GM21529 (cell line): ENCODE measurements around the gene LRRC61.
A peak's percentile ranks its signal among the peaks of the same experiment; 100 is the strongest.

ENCODE experiments used
- ATAC-seq: cut with Tn5 transposase; IDR thresholded peaks from one replicate; pipeline ENCODE4 v1.9.1; 2021; ENCODE audit not compliant: unreplicated experiment

LRRC61 gene

DNA sequence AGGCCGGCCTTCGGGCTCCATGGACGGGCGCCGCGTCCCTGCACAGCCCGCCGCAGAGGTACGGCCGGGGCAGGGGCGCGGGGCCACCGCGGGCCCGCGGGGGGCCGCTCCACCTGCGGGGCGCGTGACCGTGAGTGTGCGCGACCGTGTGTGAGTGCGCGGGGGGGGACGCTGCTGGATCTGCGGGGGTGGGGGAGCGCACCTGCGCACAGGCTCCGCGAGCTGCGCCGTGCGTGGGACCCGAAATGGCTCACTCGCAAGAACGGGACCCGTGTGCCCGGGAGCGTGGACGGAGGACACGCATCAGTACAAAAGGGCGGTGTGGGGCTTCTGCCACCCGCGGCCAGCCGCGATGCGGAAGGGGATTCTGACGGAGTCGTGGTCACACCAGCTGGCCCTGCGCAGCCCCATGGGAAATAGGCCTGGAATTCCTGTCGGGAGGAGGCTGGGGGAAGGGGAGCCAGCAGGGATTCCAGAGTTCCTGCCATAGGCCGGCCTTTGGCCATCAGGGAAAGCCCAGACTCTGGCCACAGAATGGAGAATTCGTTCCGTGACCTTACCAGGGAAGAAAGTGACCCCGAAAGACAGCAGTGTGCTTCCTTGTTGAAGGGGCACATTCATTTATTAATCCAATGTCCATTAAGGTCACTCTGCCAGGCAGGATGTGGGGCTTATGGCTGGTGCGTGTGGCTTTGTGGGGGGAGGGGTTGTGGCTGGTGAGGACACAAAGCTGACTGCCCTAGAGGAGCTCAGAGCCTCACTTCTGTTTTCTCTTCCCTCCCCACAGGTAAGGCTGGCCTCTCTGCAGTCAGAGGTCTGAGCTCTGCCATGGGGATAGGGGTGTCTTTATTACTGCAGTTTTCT is 46.0 kb downstream of the LRRC61 start:
- ATAC-seq, result peak; percentile 55

DNA sequence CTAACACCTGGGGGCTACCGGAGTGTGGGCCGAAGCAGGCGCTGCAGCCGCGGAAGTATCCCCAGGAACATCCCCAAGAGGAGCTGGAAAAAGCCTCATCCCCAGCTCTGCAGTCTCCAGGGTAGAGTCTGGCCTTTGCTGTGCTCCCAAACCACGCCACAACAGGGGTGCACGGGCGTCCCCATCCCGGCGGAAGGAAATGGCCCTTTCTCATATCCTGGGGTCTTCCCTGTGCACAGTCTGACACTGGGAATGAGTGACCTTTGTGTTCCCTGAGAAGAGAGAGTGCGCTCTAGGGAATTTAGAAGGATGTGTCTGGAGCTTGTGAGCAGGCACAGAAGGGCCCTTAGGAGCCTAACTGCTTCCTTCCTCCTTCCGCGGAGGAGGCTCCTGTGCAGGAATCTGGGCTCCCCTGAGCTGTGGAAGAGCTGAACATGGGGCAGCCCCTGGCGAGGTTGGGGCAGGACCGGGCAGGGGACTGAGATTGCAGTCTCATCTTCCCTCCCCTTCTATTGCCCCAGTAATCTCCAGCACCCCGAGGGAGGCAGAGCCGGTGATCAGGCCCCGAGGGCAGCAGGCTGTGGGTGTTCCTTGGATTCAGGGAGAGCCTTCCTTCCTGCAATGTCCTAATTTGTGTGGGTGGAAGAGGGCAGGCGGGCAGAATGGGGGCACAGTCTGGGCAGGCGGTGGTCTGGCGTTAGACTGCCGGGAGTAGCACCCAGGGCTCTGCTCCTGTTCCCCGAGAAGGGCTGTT is 46.8 kb downstream of the LRRC61 start:
- no peak for ATAC-seq

DNA sequence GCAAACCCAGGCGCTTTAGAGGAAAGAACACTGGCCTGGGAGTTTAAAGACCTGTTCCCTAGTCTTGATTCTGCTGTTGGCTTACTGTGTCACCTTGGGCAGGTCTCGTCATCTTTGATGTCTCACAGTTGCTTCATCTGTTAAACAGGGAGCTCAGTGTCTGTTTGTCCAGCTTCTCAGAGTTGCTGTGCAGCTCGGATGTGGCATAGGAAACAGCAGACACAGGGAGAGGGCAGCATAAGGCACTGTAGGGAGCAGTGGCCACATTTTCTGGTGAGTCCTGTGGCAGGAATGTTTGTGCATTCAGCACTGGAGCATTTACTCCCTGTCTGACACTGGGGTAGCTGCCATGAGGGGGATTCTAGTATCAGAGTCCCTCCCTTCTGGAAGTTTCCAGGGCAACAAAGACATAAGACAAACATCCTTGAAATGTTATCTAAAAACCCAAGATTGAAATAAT is 47.5 kb downstream of the LRRC61 start:
- ATAC-seq, result no peak

DNA sequence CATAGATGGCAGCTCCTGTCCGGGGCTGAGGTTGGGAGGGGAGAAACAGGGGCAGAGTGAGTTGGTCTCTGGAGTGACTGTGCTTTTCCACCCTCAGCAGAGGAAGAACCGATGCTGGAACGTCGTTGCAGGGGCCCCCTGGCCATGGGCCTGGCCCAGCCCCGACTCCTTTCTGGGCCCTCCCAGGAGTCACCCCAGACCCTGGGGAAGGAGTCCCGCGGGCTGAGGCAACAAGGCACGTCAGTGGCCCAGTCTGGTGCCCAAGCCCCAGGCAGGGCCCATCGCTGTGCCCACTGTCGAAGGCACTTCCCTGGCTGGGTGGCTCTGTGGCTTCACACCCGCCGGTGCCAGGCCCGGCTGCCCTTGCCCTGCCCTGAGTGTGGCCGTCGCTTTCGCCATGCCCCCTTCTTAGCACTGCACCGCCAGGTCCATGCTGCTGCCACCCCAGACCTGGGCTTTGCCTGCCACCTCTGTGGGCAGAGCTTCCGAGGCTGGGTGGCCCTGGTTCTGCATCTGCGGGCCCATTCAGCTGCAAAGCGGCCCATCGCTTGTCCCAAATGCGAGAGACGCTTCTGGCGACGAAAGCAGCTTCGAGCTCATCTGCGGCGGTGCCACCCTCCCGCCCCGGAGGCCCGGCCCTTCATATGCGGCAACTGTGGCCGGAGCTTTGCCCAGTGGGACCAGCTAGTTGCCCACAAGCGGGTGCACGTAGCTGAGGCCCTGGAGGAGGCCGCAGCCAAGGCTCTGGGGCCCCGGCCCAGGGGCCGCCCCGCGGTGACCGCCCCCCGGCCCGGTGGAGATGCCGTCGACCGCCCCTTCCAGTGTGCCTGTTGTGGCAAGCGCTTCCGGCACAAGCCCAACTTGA is 48.2 kb downstream of the LRRC61 start:
- no peak for ATAC-seq

DNA sequence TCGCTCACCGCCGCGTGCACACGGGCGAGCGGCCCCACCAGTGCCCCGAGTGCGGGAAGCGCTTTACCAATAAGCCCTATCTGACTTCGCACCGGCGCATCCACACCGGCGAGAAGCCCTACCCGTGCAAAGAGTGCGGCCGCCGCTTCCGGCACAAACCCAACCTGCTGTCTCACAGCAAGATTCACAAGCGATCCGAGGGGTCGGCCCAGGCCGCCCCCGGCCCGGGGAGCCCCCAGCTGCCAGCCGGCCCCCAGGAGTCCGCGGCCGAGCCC is 48.8 kb downstream of the LRRC61 start:
- no peak for ATAC-seq

DNA sequence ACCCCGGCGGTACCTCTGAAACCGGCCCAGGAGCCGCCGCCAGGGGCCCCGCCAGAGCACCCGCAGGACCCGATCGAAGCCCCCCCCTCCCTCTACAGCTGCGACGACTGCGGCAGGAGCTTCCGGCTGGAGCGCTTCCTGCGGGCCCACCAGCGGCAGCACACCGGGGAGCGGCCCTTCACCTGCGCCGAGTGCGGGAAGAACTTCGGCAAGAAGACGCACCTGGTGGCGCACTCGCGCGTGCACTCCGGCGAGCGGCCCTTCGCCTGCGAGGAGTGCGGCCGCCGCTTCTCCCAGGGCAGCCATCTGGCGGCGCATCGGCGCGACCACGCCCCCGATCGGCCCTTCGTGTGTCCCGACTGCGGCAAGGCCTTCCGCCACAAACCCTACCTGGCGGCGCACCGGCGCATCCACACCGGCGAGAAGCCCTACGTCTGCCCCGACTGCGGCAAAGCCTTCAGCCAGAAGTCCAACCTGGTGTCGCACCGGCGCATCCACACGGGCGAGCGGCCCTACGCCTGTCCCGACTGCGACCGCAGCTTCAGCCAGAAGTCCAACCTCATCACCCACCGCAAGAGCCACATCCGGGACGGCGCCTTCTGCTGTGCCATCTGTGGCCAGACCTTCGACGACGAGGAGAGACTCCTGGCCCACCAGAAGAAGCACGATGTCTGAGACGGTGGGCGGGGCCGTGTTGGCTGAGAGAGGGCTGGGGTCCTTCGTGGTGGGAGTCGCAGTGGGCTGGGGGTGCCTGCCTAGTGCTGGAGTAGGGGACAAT is 49.3 kb downstream of the LRRC61 start:
- ATAC-seq, result no peak

DNA sequence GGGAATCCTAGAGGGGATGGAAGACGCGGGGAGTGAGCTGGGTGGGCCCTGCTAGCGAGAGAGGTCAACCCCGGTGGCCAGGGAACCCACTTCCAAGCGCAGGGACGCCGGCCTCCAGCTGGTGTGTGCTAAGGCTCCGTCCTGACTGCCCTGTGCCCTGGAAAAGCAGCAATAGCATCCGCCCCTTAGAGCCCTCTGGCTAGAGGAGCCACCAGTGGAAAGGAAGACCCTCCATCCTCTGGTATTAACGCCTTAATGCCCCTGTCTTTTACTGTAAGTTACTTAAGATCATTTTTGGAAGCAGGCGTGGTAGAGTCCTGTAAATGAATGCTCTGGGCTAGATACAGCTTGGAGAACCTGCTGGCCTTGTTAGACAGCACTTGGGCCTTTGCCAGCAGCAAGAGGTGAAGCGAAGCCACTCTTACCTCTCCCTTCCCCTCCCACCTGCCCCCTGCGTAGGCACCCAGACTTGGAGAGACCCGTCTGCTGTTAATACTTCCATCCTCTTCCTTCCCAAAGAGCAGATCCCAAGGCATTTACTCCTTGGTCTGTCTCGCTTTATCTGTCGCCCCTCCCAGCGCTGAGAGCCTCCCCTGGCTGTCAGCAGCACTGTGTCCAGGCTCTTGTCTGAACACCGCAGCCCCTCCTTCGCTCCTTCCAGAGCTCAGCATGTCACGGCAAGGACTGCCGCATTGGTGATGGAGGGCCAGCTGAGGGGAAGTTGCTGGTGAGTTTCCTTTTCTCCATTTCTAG is 50.1 kb downstream of the LRRC61 start:
- ATAC-seq, result no peak

DNA sequence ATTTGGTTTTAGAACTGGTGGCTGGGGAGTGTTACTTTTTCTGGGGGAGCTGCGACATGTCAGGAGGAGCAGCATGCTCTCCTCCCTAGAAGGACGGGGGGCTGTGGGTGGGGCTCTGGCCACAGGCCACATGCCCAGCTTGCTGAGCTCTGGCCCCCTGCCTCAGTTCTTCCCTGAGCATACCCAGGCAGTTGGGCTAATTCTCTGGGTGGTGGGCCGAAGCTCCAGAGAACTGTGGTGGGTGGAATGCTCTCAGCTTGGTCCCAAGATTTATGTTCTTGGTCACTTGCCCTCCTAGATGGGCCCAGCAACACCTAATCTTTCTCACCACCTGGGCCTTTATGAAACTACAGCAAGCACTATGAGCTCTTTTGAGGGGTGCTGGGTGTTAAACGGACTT is 50.9 kb downstream of the LRRC61 start:
- ATAC-seq, result no peak

DNA sequence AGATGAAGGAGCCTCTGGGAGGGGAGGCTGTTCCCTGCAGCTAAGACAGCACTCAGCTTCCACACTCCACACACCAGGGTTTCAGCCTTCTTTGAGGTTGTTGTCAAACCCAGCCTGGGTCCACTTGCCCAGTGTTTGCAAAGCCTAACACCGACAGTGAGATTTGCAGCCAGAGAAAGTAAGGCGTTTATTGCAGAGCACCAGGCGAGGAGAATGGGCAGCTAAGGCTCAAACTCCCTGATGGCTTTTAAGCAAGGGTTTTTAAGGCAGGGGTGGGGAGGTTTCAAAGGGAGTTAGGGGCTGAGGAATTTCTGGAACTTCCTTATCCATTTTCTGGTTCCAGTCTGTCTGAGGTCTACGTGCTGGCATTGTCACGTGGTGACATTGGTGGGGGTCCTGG is 51.3 kb downstream of the LRRC61 start:
- ATAC-seq, result no peak

DNA sequence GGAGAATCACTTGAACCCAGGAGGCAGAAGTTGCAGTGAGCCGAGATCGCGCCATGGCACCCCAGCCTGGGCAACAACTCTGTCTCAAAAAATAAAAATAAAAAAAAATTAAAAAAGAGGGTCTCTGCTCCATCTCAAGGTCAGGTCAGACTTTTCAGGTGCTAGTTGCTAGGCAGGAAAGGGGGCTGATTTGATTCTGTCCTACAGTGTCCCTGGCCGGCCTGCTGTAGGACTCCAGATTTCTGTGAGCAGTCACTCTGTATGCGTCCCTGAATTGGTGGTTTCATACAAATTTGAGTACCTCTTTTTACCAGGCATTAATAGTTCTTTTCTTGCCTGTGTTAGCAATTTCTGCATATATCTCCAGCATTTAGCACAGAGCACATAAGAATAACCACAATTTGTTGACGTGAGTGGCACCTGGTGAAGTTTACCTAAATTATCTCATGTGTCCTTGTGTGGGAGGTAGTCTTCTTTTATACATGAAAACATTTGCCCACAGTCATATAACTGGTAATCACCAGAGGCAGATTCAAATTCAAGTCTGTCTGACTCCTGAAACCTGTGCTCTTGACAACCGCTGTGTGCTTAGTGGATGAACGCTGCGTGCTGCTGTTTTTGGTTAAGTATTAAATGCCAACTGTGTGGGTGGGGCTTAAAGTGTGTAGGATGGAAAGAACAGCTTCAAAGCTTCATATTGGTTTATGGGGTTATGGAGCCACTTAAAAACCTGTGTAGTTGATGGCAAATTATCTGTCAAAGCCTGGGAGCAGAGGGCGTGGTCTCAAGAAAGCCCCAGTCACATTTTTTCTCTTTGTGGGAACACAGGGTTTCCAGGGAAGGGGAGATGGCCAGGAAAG is 52.7 kb downstream of the LRRC61 start:
- peak; percentile 16 for ATAC-seq

DNA sequence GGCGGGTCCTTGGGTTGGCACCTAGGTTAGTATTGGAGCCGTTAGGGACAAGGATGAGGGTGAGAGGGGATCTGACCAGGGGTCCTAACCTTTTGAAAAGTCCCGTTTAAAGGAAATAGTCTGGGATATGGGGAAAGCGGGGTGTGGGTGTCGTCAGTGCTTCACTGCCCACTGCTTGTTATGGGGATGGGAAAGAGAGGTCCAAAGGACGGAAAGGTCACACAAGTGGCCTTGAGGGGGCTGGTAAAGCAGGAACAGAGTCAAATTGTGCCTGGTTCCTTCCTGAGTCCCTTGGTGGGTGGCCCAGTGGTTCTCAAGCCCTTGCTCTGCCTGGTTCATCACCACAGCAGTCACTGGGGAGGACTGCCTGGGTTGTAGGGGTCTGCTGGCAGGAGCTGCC is 53.4 kb downstream of the LRRC61 start:
- ATAC-seq, result no peak

DNA sequence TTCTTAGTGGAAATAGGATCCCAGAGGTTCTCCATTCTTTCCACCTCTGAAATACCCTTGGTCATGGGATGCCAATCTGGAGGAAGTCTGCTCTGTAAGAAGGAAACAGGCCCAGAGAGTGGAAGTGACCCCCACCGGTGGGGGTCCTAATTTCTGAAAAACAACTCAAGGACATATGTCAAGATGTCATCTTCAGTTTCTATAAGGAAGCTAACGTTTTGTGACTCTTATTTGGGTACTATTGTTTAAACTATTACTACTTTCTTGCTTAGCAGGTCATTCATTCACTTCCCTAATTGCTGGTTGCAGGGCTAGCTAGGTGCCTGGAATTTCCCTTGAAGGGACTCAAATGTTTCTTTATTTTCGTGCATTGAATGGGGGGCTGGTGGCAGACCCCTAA is 54.0 kb downstream of the LRRC61 start:
- ATAC-seq, result no peak

DNA sequence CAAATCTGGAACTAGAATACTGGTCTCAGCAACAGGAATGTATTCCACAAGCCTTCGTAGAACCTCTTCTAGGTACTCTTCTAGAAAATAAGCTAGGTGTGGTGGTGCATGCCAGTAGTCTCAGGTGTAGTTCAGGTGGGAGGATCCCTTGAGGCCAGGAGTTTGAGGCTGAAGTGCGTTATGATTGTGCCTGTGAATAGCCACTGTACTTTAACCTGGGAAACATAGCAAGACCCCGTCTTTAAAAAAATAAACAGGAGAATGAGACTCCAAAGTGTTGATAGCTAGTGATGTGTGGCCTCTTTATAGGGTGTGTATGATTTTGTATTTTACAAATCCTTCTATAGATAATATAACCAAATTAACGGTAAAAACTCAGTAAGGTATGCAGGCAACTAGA is 54.5 kb downstream of the LRRC61 start:
- no peak for ATAC-seq

DNA sequence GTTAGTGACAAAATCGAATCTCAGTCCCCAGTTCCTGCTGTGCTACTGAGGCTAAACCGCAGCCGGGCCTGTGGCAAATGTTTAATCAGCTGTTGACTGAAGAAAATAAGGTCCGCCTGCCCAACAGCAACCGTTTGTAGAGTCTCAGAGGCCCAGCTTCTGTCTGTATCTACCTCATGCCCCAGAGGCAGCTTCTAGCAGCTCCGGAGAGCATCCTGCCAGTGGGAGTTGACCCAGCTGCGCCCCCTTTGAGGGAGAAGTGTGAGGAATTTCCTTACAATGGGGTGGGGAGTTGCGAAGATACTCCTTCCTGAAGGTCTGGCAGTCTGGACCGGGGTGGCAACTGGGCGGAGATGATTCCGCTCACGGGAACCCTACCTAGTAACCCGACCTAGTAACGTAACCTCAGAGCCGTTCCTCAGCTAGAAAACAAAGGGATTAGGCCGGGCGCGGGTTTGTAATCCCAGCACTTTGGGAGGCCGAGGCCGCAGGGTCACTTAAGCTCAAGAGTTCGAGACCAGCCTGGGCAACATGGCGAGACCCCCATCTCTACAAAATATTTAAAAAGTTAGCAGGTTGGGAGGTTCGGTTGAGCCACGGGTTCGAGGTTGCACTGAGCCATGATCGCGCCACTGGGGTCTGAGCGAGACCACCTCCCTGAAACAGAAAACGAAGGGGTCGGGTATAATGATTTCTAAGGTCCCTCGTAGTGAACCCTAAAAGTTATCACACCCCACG is 55.1 kb downstream of the LRRC61 start:
- ATAC-seq, result peak; percentile 15

DNA sequence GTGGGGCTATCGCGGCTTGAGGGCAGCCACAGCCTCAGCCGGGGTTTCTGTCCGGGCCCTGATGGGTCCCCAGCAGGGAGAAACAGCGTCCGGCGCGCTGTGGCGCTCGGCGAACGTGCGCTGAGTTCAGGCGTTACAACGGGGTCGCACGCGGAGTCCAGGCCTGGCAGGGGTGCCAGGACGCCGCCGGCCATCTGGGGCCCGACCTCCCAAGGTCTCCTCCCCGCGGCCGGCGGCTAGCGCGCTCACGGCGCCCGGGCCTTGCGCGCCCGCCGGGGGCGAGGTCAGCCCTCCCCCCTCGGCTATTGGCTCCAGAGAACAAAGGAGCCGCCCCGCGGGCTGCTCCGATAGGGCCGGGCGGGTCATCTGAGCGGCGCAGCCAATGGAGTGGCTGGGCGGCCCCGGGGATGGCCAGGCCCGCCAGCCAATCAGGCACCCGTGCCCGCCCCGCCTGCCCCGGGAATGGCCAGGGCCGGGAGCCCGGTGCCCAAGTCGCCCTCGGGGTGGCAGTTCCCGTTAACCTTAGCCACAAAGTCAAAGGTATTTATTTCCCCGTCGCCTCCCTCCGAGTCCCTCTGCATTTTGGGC is 55.8 kb downstream of the LRRC61 start, which contains the start of gene ZNF775:
Gene ZNF775 (plus strand): TSS at position 478 of the 588 bp plus-strand sequence. CDS start 9,141 bp downstream, outside the sequence.
- peak; percentile 76 for ATAC-seq

DNA sequence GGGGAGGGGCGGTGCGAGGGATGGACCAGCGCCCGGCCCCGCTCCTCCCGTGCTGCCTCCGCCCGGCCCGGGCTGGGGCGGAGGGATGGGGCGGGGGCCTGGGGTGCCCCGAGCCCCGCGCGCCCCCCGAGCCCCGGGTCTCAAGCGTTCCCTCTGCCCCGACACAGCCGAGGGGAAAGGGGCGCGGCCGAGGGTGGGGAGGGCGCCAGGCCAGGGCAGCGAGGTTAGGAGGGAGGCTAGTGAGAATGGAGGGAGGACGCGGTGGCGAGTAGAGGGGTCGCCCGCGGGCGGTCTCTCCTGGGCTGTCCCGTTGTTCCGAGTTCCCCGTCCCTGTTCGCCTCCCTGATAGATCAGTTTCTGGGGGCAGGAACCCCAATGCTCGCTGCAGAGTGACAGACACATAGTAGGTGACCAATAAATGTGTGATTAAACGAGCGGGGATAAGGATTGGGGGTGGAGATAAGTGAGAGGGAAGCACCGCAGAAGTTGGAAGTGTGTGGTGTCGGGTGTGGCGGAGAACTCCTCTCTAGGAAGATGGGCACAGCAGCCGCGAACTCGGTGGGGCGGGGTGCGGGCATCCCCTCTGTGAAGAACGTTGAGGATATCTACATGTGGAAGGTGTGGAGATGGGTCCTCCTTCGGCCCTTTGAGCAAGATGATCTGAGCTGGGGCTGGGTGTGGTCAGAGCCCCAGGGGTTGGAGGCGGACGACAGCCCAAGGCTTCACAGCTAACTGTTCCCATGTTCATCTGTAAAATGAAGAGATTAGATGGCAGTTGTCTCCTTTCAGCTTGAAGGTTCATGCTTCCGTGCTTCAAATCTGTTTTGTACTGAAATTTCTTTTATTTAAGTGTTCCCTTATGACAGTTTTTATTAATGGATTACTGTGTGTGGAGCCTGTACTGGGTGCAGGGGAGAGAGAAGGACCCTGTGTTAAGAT is 56.6 kb downstream of the LRRC61 start:
- peak; percentile 26 for ATAC-seq

DNA sequence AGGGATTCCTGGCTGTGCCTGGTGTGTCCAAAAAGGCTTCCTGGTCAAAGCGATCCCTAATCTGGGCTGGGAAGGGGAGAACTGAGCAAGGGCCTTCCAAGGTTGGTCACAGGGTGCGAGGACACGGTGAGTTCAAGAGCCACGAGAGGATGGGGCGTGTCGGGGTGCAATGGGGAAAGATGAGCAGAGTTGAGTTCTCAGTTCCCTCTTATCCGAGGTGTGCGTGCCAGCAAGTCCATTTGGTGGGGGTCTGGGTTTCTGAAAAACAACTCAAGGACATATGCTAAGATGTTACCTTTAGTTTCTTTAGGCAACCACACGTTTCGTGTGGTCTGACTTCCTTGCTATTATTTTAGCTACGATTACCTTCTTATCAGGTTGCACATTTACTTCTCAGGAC is 57.3 kb downstream of the LRRC61 start:
- ATAC-seq, result peak; percentile 13
